Measurements from ENCODE around the gene PLN. TPM values are rescaled to one million over a fixed set of nuclear protein-coding genes. Genes with fewer than 3 reads are reported as not detected.

Gene PLN
- total RNA-seq, 4 donors from 2014 or later: 45.2 to 194 (median 155) TPM

DNA sequence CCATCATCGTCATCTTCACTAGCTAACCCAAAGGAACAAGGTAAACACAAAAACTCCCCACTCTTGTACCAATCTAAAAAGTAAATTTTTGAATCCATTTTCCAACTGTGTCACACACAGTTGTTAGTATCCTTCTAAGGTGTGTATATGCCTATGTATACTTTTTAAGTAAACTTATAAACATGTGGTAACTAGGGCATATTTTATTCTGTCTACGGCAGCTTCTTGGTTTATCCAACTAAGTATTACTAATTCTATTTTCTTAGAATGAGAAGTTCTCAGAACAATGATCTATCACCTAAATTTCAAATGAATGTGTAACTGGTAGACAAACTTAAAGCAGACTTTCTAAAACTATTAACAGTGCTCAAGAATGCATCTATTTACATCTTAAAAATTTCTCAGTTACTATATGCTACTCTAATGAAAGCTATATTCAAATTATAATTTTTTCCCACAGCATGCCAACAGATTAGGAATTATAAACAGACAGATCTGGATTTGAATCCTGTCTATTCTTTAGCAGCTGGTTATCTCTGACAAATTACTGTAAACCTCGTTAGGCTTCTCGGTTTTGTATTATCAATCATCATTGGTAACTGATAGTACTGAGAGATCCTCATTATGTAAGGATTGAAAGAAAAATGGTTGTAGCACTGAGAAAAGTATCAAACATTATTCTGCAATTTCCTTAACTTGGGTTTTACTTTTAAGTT, 1.8 kb upstream of the PLN start:
- Histone ChIP-seq H3K27me3 (no peaks in the 10 kb centered on the region), H3K9me3 (no peaks in the 10 kb centered on the region), H3K36me3 (no peaks in the 10 kb centered on the region), H3K27ac (peak overlapping the region; percentile 72 to 88), H3K4me1 (no peaks in the 10 kb centered on the region), H3K4me3 (peak overlapping the region in 1 of 2 donors; percentile 31)
- TF ChIP-seq POLR2A (IDR thresholded peaks at IDR 0.05) (no peak), CTCF (IDR thresholded peaks at IDR 0.05) (no peak)
- DNase-seq: no peak
- intact Hi-C loops (cut with DNase I; ENCODE audit: low total_unique reads): no loop called here

GRCh38 chr6:118546880-118547218, 1.2 kb upstream of the PLN start:
- no peak for TF ChIP-seq CTCF (IDR thresholded peaks at IDR 0.05)
- no peak for TF ChIP-seq POLR2A (IDR thresholded peaks at IDR 0.05)
- Histone ChIP-seq H3K4me3 (peak overlapping the region in 1 of 2 donors; percentile 31), H3K36me3 (no peaks in the 10 kb centered on the region), H3K4me1 (no peaks in the 10 kb centered on the region), H3K27me3 (no peaks in the 10 kb centered on the region), H3K27ac (peak overlapping the region; percentile 72 to 88), H3K9me3 (no peaks in the 10 kb centered on the region)
- DNase-seq: no peak
- intact Hi-C loops (cut with DNase I; ENCODE audit: low total_unique reads): no loop called here

DNA sequence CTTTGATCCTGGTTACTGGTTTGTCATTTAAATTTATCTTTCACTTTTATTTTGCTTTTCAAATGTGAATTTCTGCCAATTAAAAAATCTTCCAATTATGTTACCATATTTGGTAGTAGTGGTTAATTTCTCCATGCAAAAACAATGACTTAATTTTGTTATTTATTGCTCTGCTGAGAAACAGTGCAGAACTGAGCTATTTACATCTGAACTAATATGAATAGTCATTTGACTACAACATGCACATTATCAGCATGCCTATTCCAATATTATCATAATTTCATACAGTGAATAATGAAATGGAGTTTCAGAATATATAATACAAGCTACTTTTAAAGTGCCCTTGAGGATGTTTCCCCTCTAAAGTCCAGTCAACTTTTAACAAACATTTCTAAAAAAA, 517 bp downstream of the PLN start:
- no peak for DNase-seq
- Histone ChIP-seq H3K4me3 (peak overlapping the region; percentile 30 to 31), H3K4me1 (no peaks in the 10 kb centered on the region), H3K27ac (peak overlapping the region; percentile 72 to 88), H3K27me3 (no peaks in the 10 kb centered on the region), H3K9me3 (no peaks in the 10 kb centered on the region), H3K36me3 (no peaks in the 10 kb centered on the region)
- TF ChIP-seq POLR2A (IDR thresholded peaks at IDR 0.05) (no peak), CTCF (IDR thresholded peaks at IDR 0.05) (no peak)
- intact Hi-C loops (cut with DNase I; ENCODE audit: low total_unique reads): no loop called here

DNA sequence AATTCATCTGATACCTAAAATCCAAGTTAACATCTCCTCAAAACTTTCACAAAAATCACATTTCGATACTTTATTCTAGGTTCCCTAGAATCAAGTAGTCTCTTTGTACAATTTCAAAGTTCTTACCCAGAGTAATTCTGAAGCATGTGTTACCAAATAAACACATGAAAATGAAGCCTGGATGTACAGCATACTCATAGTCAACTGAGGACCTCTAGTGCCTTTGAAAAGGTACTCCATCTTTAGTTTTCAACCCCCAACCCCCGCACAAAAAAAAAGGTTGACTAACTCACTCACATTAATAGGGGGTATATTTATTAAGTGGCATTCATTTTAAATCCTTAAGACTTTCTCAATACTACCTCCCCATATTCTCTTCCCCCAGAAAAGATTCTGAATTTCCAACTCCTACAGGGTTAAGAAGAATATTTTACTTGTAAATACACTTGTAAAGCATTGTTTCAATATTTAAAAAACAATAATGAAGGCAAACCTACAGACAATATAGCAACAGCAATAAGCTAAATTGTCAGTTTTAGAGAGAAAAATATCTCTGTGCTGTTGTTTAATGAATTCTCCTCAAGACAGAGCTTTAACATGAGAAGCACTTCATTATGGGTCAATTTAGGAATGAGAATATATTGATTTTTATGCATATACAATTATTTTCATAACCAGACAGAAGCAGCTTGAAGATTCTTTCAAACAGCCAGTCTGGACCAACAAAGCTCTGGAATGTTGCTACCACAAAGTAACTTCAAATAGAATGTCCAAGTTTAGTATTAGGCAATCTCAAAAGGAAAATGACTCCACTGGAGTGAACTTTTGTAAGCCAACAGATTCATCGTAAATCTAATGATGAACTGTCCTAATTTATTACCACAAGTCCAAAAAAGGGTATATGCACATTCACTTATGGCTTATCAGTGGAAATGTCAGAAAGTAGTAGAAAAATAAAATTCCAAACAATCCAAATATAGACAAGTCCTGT, 3.3 kb downstream of the PLN start:
- Histone ChIP-seq H3K4me1 (no peaks in the 10 kb centered on the region), H3K27me3 (no peaks in the 10 kb centered on the region), H3K9me3 (no peaks in the 10 kb centered on the region), H3K4me3 (peak overlapping the region; percentile 18 to 31), H3K36me3 (no peaks in the 10 kb centered on the region), H3K27ac (peak overlapping the region; percentile 47 to 88)
- TF ChIP-seq CTCF (IDR thresholded peaks at IDR 0.05) (peak; percentile 54 to 71 (median 65)), POLR2A (IDR thresholded peaks at IDR 0.05) (no peak)
- intact Hi-C loops (cut with DNase I; ENCODE audit: low total_unique reads): no loop called here
- no peak for DNase-seq

DNA sequence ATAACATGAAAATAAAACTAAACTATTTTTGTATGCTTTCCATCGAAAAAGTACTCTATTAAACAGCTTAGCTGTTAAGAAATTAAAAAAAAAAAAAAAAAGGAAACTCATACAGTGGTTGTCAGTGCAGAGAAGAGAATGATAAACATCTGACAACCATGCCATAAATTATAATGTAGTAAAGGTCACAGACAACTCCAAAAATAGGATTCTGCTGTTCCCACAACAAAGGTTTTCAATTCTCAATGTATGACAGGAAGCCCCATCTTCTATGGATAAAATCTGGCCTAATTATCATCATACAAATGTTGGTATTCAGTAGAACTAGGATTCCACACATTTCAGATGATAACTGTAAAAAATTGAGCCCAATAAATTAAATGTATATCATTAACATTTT, 5.0 kb downstream of the PLN start:
- no peak for DNase-seq
- peak overlapping the region; percentile 16 to 88 for H3K27ac ChIP-seq
- no peak for TF ChIP-seq CTCF (IDR thresholded peaks at IDR 0.05)
- no peak for TF ChIP-seq POLR2A (IDR thresholded peaks at IDR 0.05)
- H3K36me3 ChIP-seq: no peaks in the 10 kb centered on the region
- intact Hi-C loops (cut with DNase I; ENCODE audit: low total_unique reads): no loop called here
- no peaks in the 10 kb centered on the region for H3K4me1 ChIP-seq
- no peaks in the 10 kb centered on the region for H3K27me3 ChIP-seq
- no peaks in the 10 kb centered on the region for H3K9me3 ChIP-seq
- H3K4me3 ChIP-seq: no peak overlapping the region

Data from uterus (tissue), 4 donors.